ENCODE results near the gene SLC24A4.

The SLC24A4 gene

DNA sequence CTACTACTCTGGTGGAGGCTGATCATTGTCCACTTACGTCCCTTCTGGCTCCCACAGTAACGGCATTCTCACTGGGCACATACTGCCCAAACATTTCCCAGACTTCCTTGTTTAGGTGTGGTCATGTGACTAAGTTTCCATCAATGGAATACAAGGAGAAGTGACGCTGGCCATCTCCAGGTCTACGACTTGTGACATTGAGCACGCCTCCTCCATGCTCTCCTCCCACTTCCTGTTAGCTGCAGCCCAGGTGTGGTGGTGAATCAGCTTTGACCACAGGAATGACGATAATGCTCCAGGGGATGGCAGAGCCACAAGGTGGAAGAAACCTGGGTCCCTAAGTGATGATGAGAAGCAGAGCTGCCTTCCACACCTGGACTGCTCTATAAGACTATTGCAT is 6.0 kb upstream of the SLC24A4 start:
- no peak for DNase-seq

DNA sequence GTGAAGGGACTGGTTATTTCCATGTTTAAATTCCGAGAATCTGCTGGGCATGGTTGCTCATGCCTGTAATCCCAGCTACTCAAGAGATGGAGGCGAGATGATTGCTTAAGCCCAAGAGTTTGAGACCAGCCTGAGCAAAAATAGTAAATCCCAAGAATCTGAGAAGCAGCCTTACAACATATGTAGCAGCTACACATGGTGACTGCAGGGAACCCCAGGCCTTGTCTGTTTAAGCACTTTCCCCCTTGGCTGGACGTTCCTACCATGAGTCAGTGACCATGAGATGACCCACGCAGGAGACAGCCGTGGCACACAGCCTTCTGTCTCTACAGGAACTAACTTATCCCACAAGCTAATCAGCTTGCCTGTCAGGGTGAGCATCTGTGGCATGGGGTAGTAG is 5.5 kb upstream of the SLC24A4 start:
- no peak for DNase-seq

DNA sequence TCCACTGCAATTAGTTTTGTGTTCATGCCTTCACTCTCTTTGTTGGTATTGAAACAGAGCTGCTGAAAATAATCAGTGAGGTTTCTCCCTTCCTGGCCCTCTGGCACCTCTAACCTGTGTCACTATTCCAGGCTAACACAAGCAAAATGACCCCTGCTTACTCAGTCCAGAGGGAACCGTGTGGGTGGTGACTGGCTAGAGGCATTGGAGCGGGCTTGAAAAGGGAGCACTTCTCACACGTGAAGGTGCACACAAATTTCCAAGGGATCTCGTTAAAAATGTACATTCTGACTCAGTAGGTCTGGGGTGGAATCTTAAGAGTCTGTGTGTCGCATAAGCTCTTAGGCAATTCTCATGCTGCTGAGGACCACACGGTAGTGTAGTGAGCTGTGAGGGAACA is 1.3 kb upstream of the SLC24A4 start:
- no peak for DNase-seq

DNA sequence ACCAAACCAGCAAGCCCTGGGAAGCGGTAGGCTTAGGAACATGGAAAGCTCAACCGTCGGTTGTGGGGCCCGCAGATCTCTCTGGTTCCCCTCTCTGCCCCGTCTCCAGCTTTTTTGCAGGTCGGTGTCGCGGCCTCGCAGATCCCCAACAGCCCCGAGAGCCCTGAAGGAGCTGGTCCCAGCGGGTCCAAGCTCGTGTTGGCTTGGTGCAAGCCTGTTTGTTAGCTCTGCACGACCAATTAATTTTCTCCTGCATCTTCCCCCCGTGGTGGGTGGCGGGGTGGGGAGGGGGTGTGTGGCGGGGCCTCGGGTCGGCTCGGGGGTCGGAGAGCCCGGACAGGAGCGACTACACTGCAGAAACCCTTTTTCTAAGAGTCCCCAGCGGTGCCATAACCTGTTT is 449 bp upstream of the SLC24A4 start:
- DNase-seq, result no peak

DNA sequence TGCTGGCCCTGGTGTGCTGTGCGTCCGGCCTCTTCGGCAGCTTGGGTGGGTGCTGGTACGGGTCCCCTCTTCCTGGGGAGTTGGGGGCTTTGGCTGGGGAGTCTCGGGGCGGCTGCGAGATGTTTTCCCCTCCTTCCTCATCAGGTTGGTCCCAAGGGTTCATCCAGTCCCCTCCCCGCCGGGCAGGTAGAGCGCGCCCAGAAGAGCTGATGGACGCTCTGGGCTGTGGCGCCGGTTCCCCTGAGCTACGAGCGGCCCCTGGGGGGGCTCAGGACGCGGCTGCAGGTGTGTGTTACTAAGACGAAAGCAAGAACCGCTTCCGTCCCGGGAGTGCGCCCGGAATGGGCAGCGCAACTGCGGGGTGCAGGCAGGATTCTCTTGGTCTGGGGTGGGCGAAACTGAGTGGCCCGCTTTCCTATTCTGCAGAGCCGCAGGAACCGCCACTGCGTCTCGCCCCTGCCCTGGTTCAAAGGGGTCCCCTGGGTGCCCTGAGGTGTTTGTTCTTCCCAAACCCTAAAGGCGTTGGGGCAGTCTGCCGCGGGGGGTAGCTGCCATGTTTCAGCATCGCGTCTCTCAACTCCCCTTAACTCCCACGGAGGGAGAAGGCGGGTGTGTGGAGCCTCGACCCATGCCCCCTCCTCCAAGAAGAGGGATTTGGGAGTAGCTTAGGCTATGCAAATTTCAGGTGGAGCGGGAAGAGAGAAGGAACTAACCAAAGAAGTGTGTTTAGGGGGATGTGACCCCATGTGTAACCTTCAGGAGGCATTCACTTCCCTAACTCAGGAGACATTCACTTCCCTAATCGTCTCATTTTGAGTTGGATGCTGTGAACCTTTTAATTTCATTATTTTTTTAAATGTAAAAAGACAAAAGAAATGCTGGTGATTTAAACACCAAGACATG is 1.2 kb downstream of the SLC24A4 start:
- no peak for DNase-seq

DNA sequence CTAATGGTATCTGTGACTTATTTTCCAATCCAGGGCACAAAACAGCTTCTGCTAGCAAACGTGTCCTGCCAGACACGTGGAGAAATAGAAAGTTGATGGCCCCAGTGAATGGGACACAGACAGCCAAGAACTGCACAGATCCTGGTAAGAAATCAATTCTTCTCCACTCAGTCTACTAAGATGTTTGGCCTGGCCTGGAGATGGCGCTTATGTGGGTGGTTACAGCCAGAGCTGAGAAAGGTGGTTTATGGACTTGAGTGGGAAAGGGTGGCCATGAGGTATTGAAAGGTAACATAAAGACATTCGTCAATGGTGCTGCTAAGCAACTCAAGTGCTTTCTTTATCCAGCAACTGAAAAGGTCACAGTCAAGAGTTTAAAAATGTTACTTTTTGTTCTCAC is 2.9 kb downstream of the SLC24A4 start:
- DNase-seq, result no peak

DNA sequence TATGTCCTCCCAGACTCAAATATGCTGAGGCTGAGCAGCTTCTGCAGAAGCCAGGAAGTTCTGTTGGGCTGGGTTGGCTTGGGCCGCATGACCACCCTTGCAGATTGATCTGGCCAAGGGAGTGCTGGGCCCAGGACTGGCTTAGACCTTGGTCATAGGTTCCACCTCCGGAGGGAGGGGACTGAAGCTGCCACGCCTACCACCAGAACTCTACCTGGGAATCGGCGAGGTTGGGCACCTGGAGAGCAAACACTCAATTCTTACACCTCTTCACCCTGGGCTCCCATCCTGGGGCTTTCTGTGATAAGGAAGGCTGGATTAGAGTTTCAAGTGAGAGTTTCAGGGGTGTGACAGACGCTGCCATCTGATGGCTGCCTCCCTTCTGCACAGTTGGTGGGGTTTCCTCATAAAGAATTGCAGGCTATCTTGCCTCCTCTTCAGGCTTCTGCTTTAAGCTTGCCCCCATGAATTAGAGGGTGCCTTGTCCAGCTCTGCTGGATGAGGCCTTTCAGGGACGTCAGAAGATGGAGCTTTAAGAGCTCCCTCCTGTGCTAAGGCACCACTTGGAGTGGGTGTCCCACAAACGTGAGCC is 5.8 kb downstream of the SLC24A4 start:
- no peak for DNase-seq

DNA sequence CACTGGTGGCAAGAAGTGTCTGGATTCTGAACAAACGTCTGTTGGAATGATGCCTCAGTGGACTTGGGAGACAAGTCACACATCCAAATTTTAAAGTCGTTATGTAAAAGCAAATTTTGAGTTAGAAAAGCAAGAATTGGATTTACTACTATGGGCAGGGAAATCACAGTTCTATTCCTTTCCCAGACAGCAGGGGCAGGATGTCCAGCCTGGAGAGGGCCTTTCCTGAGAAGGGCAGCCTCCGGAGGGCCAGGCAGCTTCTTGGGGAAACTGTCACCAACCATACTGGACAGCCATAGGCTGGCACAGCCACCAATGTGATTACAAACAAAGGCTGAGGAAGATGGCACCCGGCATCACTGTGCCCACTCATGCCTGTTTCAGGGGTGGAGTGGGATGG is 11.1 kb downstream of the SLC24A4 start:
- DNase-seq, result no peak

DNA sequence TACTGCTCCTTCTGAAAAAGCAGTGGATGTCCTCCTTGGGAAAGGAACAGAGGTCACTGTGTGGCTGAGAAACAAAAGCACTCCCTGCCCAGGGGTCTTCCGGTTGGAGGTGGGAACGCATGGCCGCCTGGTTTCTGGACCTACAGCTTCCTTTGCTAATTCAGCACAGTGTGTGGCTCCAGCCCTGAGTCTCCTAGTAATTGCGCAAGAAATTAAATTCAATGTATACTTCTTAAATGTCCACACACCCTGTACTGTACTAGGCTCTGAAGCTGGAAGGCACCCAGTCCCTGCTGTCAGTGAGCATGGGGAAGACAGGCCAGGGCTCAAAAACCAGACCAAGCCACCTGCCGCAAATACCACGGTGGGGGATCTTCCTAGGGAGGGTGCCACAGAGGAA is 13.4 kb downstream of the SLC24A4 start:
- no peak for DNase-seq

DNA sequence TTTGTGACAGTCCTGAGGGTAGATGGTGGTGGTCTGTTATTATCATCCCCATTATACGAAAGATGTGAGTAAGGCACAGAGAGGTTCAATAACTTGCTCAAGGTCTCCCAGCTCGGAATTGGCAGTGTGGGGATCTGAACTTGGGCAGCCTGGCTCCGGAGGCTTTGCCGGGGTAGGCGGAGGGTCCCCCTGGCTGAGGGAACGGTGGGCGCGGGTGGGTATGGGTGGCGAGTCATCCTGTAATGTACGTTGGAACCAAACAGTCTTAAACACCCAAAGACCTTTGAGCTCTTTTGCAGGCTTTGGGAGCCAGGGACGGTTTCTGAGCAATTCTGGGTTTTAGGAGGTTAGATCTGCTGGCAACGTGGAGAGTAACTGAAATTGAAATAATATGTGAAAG is 16.5 kb downstream of the SLC24A4 start:
- no peak for DNase-seq

DNA sequence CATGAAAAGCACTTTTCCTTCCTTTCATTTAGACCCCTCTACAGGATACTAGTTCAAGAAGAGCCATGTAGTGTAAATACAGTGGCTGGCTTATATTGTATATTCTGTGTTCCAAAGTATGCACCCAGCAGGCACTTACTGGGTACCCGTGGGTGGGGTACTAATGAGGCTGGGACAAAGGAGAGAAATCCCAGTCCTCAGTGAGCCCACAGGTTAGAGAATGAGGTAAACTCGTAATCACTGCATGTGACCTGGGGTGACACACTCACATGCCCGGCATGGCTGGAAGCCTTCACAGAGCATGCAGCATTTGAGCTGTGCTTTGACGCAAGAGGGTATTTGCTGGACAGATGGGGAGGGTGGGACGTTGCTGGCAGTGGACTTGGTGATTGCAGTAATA is 17.1 kb downstream of the SLC24A4 start:
- no peak for DNase-seq

DNA sequence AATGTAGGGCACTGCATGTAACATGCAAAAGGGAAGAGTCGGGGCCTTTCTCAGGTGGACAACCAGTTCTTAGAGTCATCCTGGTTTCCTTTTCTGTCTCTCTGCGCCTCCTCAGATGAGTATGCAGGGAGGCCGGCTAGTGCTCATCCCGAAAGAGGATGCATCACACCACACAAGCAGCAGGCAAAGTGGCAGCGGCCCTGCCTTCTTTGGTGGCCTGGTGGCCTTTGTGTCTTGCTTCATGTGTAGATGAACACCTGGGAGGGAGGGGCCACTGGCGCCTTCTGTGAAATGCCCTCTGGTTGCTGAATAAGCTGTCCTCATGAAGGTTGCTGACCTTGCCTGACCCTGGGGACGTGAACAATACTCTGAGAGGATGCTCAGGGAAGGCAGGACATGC is 18.0 kb downstream of the SLC24A4 start:
- DNase-seq, result no peak

DNA sequence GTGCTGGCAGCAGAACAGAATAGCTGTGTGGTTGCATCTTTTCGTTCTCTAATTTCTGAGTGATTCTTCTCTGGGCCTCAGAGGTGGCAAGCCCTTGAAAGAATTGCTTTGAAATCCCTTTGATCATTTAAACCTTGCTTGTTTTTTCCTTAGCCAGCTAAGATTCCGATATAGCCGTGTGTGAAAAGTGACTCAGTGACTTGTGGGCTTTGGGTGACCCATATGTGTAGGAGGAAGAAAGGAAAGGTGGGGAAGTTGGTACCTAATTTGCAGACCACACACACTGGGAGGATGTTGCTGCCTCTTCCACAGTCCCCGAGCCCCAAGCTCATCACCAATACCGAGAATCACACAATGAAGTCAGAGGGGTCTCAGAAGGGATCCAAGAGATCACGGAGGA is 18.8 kb downstream of the SLC24A4 start:
- no peak for DNase-seq

DNA sequence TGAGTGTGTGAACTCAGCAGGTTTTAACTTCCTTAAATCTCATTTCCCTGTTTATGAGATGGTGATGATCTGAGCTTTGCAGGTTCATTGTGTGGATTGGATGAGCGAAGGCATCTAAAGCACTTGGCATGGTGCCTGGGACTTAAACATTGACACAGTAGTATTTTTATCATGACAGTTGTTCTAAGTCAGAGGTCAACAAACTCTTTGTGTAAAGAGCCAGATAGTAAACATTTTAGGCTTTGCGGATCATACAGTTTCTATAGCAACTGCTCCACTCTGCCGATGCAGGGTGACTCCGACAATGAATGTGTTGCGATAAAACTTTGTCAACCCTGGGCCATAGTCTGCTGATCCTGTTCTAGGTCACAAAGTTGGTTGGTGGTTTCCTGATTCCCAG is 25.2 kb downstream of the SLC24A4 start:
- DNase-seq, result peak; percentile 31

DNA sequence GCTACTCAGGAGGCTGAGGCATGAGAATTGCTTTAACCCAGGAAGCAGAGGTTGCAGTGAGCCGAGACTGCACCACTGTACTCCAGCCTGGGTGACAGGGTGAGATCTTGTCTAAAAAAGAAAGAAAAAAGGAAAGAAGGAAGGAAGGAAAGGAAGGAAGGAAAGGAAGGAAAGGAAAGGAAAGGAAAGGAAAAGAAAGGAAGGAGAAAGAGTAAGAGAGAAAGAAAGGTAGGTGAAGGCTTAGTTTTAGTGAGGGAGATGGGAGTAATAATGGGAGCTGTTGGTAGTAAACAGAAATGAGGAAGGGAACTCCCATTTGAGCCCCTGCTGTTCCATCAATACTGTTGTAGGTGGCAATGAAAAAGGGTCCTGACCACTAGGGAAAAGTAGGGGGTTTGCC is 28.8 kb downstream of the SLC24A4 start:
- no peak for DNase-seq

DNA sequence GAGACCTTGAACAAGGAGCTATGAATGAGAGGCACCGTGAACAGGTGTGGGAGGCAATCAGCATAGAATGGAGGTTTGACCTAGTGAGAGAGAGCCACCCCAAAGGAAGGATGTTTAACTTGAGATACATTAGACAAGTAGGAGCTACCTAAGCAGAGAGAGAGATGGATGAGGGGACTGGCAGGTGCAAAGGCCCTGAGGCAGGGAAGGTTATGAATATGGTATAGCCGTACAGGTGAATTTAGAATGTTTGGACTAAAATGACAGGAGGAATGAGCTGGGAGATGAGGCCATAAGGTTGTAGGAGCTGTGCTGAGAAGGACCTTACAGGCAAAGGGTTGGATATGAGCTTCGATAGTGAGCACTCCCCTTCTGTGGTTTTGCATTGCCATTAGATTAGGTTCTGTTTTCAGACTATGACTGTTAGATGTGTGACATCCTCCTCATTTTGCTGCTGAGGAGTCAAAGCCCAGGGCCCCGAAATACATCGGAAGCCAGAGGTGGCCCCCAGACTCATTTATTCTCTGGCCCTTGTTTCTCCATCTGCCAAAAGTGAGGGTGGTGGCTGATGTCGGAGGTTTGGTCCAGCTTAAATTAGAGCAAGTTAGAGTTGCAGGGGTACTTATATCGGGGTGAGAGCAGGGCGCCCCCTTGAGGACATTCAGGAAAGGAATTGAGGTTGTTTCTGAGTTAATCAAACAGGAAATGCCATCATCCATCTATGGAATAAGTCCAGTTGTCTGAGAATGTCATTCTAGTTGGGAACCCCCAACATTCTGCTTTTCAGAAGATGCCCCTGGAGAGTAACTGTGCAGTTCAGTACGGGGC is 29.4 kb downstream of the SLC24A4 start:
- DNase-seq, result no peak

DNA sequence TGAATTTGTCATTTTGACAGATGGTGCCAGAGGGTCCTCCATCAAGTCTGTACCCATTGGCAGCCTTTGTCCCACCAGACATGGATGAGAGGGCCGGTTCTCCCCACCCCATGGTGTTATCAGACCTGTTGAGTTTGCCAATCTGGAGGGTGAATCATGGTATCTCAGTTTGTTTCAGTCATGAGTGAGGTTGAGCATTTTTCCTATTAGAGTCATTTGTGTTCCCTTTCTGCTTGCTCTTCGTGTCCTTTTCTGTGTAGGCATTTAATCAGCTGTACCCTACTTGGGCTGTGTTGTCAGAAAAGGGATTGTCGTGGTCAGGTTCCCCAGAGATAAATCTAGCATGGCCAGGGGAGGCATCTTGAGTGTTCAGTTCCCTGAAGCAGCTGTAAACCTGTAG is 30.5 kb downstream of the SLC24A4 start:
- DNase-seq, result no peak

DNA sequence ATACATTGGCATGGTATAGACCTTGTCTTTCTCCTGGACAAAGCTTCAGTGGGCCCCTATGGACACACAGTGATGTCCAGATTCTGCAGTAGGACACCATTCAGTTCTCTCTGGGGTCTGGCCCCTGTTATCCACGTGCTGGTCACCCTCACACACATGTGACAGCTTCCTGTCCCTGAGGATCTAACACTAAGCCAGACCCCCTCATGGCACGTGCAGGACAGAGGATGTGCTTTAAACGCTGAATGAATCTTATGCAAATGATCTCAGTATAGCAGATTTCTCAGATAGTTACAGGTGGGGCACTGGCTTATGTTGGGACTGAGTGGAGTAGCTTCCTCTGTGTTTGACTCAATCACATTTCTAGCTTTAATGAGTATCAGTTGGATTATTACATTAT is 33.7 kb downstream of the SLC24A4 start:
- DNase-seq, result no peak

DNA sequence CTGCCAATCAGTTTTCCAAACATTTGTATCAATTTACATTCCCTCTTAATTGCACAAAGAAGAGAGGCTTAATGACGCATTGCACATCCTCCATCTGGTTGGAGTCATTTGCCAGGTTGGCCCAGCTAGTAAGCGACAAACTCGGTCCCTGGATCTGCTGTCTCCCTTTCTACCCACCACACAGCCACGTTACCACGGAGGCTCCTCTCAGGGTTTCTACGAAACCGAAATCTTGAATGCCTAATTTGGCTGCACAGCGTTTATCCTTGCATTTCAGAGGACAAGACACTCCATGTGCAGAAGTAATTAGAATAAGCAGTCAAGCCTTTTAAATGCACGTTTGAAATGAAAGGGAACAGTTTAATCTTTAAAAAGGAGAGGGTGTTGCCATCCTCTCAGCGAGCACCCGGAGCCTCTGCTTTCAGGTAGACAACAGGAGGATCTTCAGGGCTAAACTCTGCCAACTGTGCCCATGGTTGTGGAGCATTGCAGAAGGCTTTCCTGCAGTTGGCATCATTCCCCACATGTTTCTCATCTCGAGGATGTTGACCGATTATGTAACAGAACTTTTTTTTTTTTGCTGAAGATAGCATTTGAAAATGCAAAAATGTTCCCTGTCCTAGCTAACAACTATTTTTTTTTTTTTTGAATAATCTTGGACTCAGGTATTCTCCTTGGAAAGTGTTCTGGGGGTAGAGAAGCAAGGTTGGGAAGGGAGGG is 37.8 kb downstream of the SLC24A4 start:
- no peak for DNase-seq

DNA sequence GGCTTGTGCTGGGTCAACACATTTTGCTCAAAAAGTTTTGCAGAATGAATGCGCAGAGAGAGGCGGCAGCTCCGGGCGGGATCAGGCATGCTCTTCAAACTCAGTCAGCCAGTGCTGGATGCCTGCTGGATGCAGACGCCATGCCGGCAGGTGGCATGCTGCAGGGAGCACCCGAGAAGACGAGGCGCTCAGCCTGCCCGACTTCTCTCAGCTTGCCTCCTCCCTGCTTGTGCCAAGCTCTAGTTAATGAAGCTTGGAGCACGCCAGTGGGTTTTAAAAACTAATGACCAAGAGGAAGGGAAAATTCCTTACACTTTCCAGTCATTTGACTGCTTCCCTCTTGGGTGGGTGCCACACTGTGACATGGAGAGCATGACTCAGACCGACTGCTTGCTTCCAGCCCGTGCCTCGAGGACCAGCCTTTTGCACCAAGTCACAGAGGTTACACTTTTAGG is 39.8 kb downstream of the SLC24A4 start:
- DNase-seq, result no peak

DNA sequence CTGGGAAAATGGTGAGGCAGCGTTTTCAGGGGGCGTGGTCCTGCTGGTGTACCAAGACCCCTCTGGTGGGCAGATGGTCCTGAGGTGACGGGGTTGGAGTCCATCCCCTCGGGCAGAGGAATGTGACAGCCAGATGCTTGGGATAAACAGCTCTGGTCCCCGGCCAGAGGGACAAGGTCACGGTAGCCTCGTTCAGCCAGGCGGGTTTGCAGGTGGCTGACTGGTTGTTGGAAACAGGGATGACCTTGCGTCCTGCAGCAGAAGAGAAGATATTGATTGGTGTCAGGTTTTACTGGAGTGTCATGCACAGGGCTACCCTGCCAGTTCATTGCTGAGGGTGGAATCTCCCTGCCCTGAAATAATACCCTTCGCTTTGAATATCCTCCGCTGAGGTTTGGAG is 43.3 kb downstream of the SLC24A4 start:
- no peak for DNase-seq

DNA sequence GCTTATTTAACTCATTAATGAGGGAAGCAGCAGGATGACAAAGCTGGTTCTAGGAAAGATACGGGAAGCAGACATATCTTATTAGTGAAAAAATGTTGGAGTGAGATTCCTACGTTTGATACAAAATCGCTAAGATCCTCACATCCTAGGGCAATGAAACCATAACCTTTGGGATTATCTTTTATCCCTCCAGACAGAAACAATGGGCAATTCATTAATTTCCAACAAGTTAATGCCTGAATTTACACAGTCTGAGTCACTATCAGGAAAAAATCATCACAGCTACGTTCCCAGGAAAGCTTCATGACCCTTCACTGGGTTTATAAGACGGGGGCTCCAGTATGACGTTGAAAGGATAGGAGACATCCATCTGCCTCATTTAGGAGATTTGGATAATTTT is 45.0 kb downstream of the SLC24A4 start:
- DNase-seq, result no peak

DNA sequence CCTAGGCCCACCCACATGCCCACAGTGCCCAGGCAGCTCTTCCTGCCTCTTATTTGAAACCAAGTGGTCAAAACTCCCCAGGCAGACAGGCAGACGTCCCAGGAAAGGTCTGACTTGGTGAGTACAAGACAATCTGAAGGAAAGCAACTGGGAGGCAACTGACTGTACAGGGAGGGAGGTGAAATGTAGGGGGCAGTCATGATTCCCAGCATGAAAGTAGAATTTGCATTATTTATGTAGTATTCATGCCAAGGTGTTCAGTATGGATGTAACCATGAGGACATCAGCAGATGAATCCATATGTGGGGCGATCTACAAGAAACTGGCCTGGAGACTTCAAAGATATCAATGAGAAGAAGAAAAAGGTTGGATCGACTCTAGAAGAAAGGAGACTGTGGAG is 46.1 kb downstream of the SLC24A4 start:
- no peak for DNase-seq

Measured in NCI-H1092 treated with DMSO at 0.1 percent for 48 hours (cell line).